Stimulated activated CD4-positive, alpha-beta T cell treated with anti-CD3 and anti-CD28 coated beads, Interleukin-2, amount 100 ng/mL, for 24 hours (primary cell): ENCODE results near the gene GLT1D1.

Experiments
- DNase-seq, 2 donors: peaks; one replicate each; pipeline ENCODE4 v3.0.0-alpha.2; 2020

The GLT1D1 gene

GRCh38 chr12:128969480-128970055, 116.3 kb downstream of the GLT1D1 start:
- DNase-seq = peak in 1 of 2 donors; percentile 35

- no peak for DNase-seq
Observed at GRCh38 chr12:128970110-128970509, 116.8 kb downstream of the GLT1D1 start.

- no peak for DNase-seq
Observed at GRCh38 chr12:128970941-128971340, 117.7 kb downstream of the GLT1D1 start.

GRCh38 chr12:128971802-128972201, 118.5 kb downstream of the GLT1D1 start:
- DNase-seq = no peak

- DNase-seq = no peak
Observed at GRCh38 chr12:128973883-128974681, 120.8 kb downstream of the GLT1D1 start.

- DNase-seq = no peak
Observed at GRCh38 chr12:128974881-128975280, 121.6 kb downstream of the GLT1D1 start.

- DNase-seq = peak in 1 of 2 donors; percentile 37
Observed at GRCh38 chr12:128976120-128976738, 123.0 kb downstream of the GLT1D1 start.

GRCh38 chr12:128977441-128977840, 124.2 kb downstream of the GLT1D1 start:
- no peak for DNase-seq

GRCh38 chr12:128978067-128978466, 124.8 kb downstream of the GLT1D1 start:
- no peak for DNase-seq

- no peak for DNase-seq
Observed at GRCh38 chr12:128980623-128981022, 127.3 kb downstream of the GLT1D1 start.

GRCh38 chr12:128981971-128982533, 128.8 kb downstream of the GLT1D1 start:
- no peak for DNase-seq

GRCh38 chr12:128982933-128983332, 129.7 kb downstream of the GLT1D1 start:
- no peak for DNase-seq

GRCh38 chr12:128983371-128983770, 130.1 kb downstream of the GLT1D1 start:
- no peak for DNase-seq

- DNase-seq = no peak
Observed at GRCh38 chr12:128986957-128987356, 133.7 kb downstream of the GLT1D1 start.

- DNase-seq = no peak
Observed at GRCh38 chr12:128989287-128989686, 136.0 kb downstream of the GLT1D1 start.

GRCh38 chr12:128991716-128992115, 138.4 kb downstream of the GLT1D1 start:
- no peak for DNase-seq

GRCh38 chr12:128992116-128992515, 138.8 kb downstream of the GLT1D1 start:
- DNase-seq = no peak

GRCh38 chr12:128992550-128992949, 139.3 kb downstream of the GLT1D1 start:
- no peak for DNase-seq

- DNase-seq = no peak
Observed at GRCh38 chr12:128994856-128995255, 141.6 kb downstream of the GLT1D1 start.

- no peak for DNase-seq
Observed at GRCh38 chr12:128995619-128996018, 142.3 kb downstream of the GLT1D1 start.

GRCh38 chr12:129001826-129002225, 148.5 kb downstream of the GLT1D1 start:
- DNase-seq = no peak

GRCh38 chr12:129002427-129002826, 149.1 kb downstream of the GLT1D1 start:
- no peak for DNase-seq

GRCh38 chr12:129005416-129005815, 152.1 kb downstream of the GLT1D1 start:
- no peak for DNase-seq

- no peak for DNase-seq
Observed at GRCh38 chr12:129005829-129006228, 152.6 kb downstream of the GLT1D1 start.
